H1 (cell line): ENCODE results near the gene KLF13. TPM values are rescaled to one million over a fixed set of nuclear protein-coding genes. Genes with fewer than 3 reads are reported as not detected.

Source experiments
- BRCA1 ChIP-seq: IDR thresholded peaks from 2 replicates; pipeline ENCODE4 v1.6.1; 2012; ENCODE audit warnings: low read depth, low read length, improper control_type of control experiment
- SP4 ChIP-seq: IDR thresholded peaks from 2 replicates; pipeline ENCODE4 v1.6.1; 2012; ENCODE audit warnings: low read length, inconsistent platforms
- ZNF274 ChIP-seq: IDR thresholded peaks from 2 replicates; pipeline ENCODE4 v1.7.0; 2012; ENCODE audit warnings: low read length, borderline replicate concordance; ENCODE audit errors: extremely low read depth
- polyA plus RNA-seq, 7 experiments: library from polyadenylated mRNA; depleted of rRNA in 3 of 7; stranded (reverse) in 5 of 7; unstranded in 2 of 7; fragments of >200 nt in 5 of 7; fragments of 200-250 nt in 2 of 7; gene quantifications; 1 replicate in 5 of 7; 2 replicates in 1 of 7; 4 replicates in 1 of 7; pipeline versions ENCODE4 v1.2.1 to v1.2.3, GENCODE V29; 2011 to 2013; ENCODE audit warnings: missing spikeins in 2 of 7, mixed read lengths in 2 of 7
- total RNA-seq: library from RNA; stranded (reverse); fragmentation: NEBNext Ultra II Directional; extraction: Animal tissue kit (Norgen Biotek cat#: 25700); gene quantifications from 2 replicates; pipeline ENCODE4 v1.2.1, GENCODE V29; 2021
- TF ChIP-seq, protein P1 (sequence below): IDR thresholded peaks from 2 replicates; pipeline ENCODE4 v1.6.1; 2012; ENCODE audit warnings: inconsistent platforms

KLF13 gene
- total and polyA plus RNA-seq, 2 of the 8 experiments (the other 6 are each of a cell fraction or from before 2014, with no cell fraction given), result 18.3 to 33.4 TPM

- TF ChIP-seq ZNF274 (no peak), BRCA1 (no peak), SP4 (no peak)
- TF ChIP-seq, protein P1, sequence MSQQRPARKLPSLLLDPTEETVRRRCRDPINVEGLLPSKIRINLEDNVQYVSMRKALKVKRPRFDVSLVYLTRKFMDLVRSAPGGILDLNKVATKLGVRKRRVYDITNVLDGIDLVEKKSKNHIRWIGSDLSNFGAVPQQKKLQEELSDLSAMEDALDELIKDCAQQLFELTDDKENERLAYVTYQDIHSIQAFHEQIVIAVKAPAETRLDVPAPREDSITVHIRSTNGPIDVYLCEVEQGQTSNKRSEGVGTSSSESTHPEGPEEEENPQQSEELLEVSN, result no peak
These were observed 49.9 kb downstream of the KLF13 start (continued) for GRCh38 chr15:31376511-31376910.
